HG02759 (cell line): Measurements from ENCODE around the gene SLC6A6.

Source experiments
- ATAC-seq: cut with Tn5 transposase; IDR thresholded peaks from one replicate; pipeline ENCODE4 v1.9.1; 2021; ENCODE audit warnings: mild to moderate bottlenecking, moderate library complexity; ENCODE audit not compliant: unreplicated experiment

SLC6A6 gene

DNA sequence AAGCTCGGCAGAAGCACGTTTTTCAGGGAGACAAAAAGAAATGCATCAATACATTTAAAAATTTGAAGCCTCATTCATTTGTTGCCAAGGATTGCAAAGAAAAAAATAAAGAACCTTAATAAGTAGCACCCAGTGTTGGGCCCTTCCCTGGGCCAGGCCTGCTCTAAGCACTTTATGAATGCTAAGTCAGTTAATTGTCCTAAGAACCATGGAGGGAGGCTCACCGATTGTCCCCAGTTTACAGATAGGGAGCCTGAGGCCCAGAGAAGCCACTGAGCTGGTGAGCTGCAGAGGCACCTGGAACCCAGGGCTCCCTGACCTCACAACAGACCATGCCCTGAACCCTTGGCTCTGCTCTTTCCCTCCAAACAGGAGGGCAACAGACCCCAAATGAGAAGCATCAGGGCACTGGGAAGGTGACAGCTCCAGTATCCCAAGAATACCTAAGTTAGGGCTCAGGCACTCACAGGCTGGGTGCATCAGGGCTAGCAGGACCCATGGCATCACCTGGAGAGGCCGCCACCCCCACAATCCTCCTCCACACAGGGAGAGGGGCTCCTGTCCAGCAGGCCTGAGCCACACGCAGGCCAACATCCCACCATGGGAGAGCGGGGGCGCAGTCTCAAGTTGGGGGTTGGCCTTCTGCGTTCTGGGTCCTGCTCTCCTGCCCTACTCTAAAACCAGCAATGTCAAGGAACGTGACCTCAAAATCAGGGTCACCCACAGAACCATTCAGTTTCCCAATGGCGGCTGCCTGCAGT is 133.8 kb downstream of the SLC6A6 start:
- no peak for ATAC-seq

GRCh38 chr3:14536837-14537589 is 134.6 kb downstream of the SLC6A6 start:
- no peak for ATAC-seq

GRCh38 chr3:14537590-14538450 is 135.4 kb downstream of the SLC6A6 start:
- ATAC-seq, result no peak

GRCh38 chr3:14538451-14539088 is 136.2 kb downstream of the SLC6A6 start:
- no peak for ATAC-seq
